Endodermal cell (in vitro differentiated cells): Measurements from ENCODE around the gene KDM7A. TPM values are rescaled to one million over a fixed set of nuclear protein-coding genes. Genes with fewer than 3 reads are reported as not detected.
"Not testable (repeated sequence)": the region's sequence is repeated elsewhere in the genome, so short reads cannot be mapped to it uniquely, and the experiment has no call there.

Experiments used
- DNase-seq: peaks from one replicate; pipeline ENCODE4 v3.0.0-alpha.2; 2017
- H3K27ac ChIP-seq: 2 replicates; pipeline ENCODE4 v1.5.1; 2013; ENCODE audit warnings: mild to moderate bottlenecking, low read depth, low read length, moderate library complexity
- H3K27me3 ChIP-seq: 2 replicates; pipeline ENCODE4 v1.6.1; 2013; ENCODE audit warnings: mild to moderate bottlenecking, low read length, moderate library complexity; ENCODE audit not compliant: insufficient read depth, control insufficient read depth, poor library complexity, severe bottlenecking
- H3K36me3 ChIP-seq: 2 replicates; pipeline ENCODE4 v1.7.0; 2013; ENCODE audit warnings: mild to moderate bottlenecking, low read length, moderate library complexity; ENCODE audit not compliant: control insufficient read depth, insufficient read depth
- H3K4me1 ChIP-seq: one replicate; pipeline ENCODE4 v1.7.0; 2013; ENCODE audit warnings: low read length; ENCODE audit not compliant: control insufficient read depth, insufficient read depth
- H3K4me3 ChIP-seq: 2 replicates; pipeline ENCODE4 v1.5.1; 2013; ENCODE audit warnings: mild to moderate bottlenecking, low read length, moderate library complexity
- H3K9ac ChIP-seq: 2 replicates; pipeline ENCODE4 v1.6.1; 2013; ENCODE audit warnings: mild to moderate bottlenecking, low read length, moderate library complexity; ENCODE audit not compliant: poor library complexity, severe bottlenecking; ENCODE audit errors: extremely low read depth
- H3K9me3 ChIP-seq: 2 replicates; pipeline ENCODE4 v1.6.1; 2013; ENCODE audit warnings: mild to moderate bottlenecking, low read length, moderate library complexity; ENCODE audit not compliant: control insufficient read depth
- H3K27ac Mint-ChIP-seq: 2 replicates; pipeline ENCODE4 v1.8.0; 2020; ENCODE audit warnings: mixed read lengths
- H3K27me3 Mint-ChIP-seq: 2 replicates; pipeline ENCODE4 v1.8.0; 2021; ENCODE audit warnings: mild to moderate bottlenecking, mixed read lengths; ENCODE audit not compliant: insufficient read depth
- H3K36me3 Mint-ChIP-seq: 2 replicates; pipeline ENCODE4 v1.8.0; 2020; ENCODE audit warnings: low read depth, mixed read lengths
- H3K4me1 Mint-ChIP-seq: 2 replicates; pipeline ENCODE4 v1.8.0; 2020; ENCODE audit warnings: mixed read lengths
- H3K4me3 Mint-ChIP-seq: 2 replicates; pipeline ENCODE4 v1.8.0; 2020; ENCODE audit warnings: mild to moderate bottlenecking, moderate library complexity, mixed read lengths
- H3K9me3 Mint-ChIP-seq: 2 replicates; pipeline ENCODE4 v1.8.0; 2020; ENCODE audit warnings: mild to moderate bottlenecking, mixed read lengths
- CTCF ChIP-seq: fragments of 200-600 bp; sonication (generic); conservative IDR thresholded peaks from 2 replicates; pipeline ENCODE4 v1.5.0; 2021; ENCODE audit warnings: antibody characterized with exemption, mild to moderate bottlenecking
- WGBS, 2 experiments: methylation state at CpG; one replicate each; pipeline versions ENCODE4 v1.1.5 to v1.1.7; 2013; ENCODE audit warnings: missing lambda C conversion rate in 2 of 2, mixed read lengths in 1 of 2; ENCODE audit not compliant: insufficient coverage in 1 of 2, insufficient read length in 1 of 2; 5-methylcytosine and 5-hydroxymethylcytosine counted together
- total RNA-seq, 2 donors: library from RNA; stranded (reverse); fragmentation: NEBNext Ultra II Directional in 1 of 2; extraction: Animal tissue kit (Norgen Biotek cat#: 25700) in 1 of 2; gene quantifications; 2 replicates in 1 of 2; 3 replicates in 1 of 2; pipeline ENCODE4 v1.2.1, GENCODE V29; 2021

Gene KDM7A
- total RNA-seq, 2 donors from 2014 or later: 22.9 to 24.5 TPM

GRCh38 chr7:140205600-140205999, 28.8 kb upstream of the KDM7A start:
- Mint-ChIP-seq H3K36me3 (no peaks in the 10 kb centered on the region), H3K27ac (no peak overlapping the region), H3K27me3 (peaks cover 2% of the 10 kb centered on the region), H3K9me3 (peaks cover 17% of the 10 kb centered on the region), H3K4me3 (no peak overlapping the region), H3K4me1 (peaks cover 10% of the 10 kb centered on the region)
- WGBS, 2 experiments: 69 to 100% methylated on average over 1 to 4 of the region's 4 CpGs
- no peaks in the 10 kb centered on the region for H3K4me1 ChIP-seq
- no peak overlapping the region for H3K27ac ChIP-seq
- no peaks in the 10 kb centered on the region for H3K36me3 ChIP-seq
- no peak for DNase-seq
- peaks cover 13% of the 10 kb centered on the region for H3K9me3 ChIP-seq
- TF ChIP-seq CTCF: no peak
- no peak overlapping the region for H3K4me3 ChIP-seq
- H3K9ac ChIP-seq: no peak overlapping the region
- no peaks in the 10 kb centered on the region for H3K27me3 ChIP-seq

DNA sequence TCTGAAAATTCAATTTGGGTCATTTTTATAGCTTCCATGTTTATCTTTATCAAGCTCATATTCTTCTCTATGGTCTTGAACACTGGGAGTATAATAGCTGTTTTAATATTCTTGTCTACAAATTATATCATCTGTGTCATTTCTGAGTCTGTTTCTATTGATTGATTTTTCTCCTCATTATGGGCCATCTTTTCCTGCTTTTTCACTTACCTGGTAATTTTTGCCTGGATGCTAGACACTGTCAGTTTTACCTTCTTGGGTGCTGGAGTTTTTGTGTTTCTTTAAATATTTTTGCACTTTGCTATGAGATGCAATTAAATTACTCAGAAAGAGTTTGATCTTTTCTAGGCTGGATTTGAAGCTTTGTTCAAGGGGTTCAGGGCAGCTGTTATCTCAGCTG, 26.8 kb upstream of the KDM7A start:
- Mint-ChIP-seq H3K36me3 (no peaks in the 10 kb centered on the region), H3K9me3 (peaks cover 17% of the 10 kb centered on the region), H3K4me3 (no peak overlapping the region), H3K4me1 (peaks cover 10% of the 10 kb centered on the region), H3K27me3 (peaks cover 2% of the 10 kb centered on the region), H3K27ac (no peak overlapping the region)
- H3K27ac ChIP-seq: no peak overlapping the region
- no peak overlapping the region for H3K9ac ChIP-seq
- no peaks in the 10 kb centered on the region for H3K36me3 ChIP-seq
- no peaks in the 10 kb centered on the region for H3K27me3 ChIP-seq
- no peak for DNase-seq
- TF ChIP-seq CTCF: no peak
- no peak overlapping the region for H3K4me3 ChIP-seq
- H3K4me1 ChIP-seq: no peaks in the 10 kb centered on the region
- H3K9me3 ChIP-seq: peaks cover 13% of the 10 kb centered on the region

- H3K9me3 ChIP-seq: peaks cover 13% of the 10 kb centered on the region
- not testable (repeated sequence) for H3K27ac ChIP-seq, H3K27ac Mint-ChIP-seq, H3K9ac ChIP-seq, H3K4me1 ChIP-seq, H3K27me3 Mint-ChIP-seq, DNase-seq, H3K36me3 ChIP-seq, H3K4me3 Mint-ChIP-seq, H3K4me3 ChIP-seq, H3K36me3 Mint-ChIP-seq, H3K27me3 ChIP-seq
- Mint-ChIP-seq H3K9me3 (peaks cover 17% of the 10 kb centered on the region), H3K4me1 (peaks cover 10% of the 10 kb centered on the region)
- WGBS, 2 experiments: 91% methylated on average over 6 of the region's 6 CpGs; no CpG with 5 or more reads in 1 of the 2 experiments
Measured at GRCh38 chr7:140202942-140203341, 26.2 kb upstream of the KDM7A start.

DNA sequence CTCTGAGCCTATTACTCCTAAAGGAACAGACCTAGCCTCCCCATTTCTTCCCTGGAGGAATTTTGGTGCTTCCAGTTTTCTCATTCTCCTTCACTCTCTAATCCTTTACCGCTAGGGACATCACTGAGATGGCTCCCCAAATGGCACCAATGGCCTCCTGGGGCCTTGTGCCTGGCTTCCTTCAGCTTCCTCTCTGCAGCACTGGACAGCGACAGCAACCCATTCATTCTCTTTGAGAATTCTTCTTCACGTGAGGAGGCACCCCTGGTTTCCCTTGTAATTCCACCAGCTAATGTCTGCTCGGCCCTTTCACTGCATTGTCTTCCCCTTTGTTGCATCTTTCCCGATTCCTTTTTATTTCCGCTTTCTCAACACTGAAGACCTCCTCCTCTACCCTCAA, 24.6 kb upstream of the KDM7A start:
- WGBS, 2 experiments: 76 to 83% methylated on average over 6 of the region's 6 CpGs
- Histone ChIP-seq H3K36me3 (no peaks in the 10 kb centered on the region), H3K9me3 (peaks cover 13% of the 10 kb centered on the region), H3K4me1 (no peaks in the 10 kb centered on the region), H3K9ac (no peak overlapping the region), H3K27ac (no peak overlapping the region), H3K27me3 (no peaks in the 10 kb centered on the region), H3K4me3 (no peak overlapping the region)
- Mint-ChIP-seq H3K36me3 (no peaks in the 10 kb centered on the region), H3K9me3 (peaks cover 17% of the 10 kb centered on the region), H3K4me1 (peaks cover 10% of the 10 kb centered on the region), H3K4me3 (no peak overlapping the region), H3K27ac (no peak overlapping the region), H3K27me3 (peaks cover 2% of the 10 kb centered on the region)
- TF ChIP-seq CTCF: peak; percentile 23
- peak; percentile 57 for DNase-seq
